Astrocyte (in vitro differentiated cells and primary cell): ENCODE measurements around the gene NOB1. TPM values are rescaled to one million over a fixed set of nuclear protein-coding genes. Genes with fewer than 3 reads are reported as not detected.

Experiments
- DNase-seq: peaks from one replicate; pipeline ENCODE4 v3.0.0-alpha.2; 2010; ENCODE audit warnings: low read depth
- FAIRE-seq: peaks from 2 replicates; lab custom pipeline; 2011; peaks lifted over from hg19 to GRCh38; lab: Jason Lieb, UNC
- H2AFZ ChIP-seq: 2 replicates; pipeline ENCODE4 v1.6.0; 2012; ENCODE audit warnings: low read depth, low read length, inconsistent platforms
- H3K27ac ChIP-seq: 2 replicates; pipeline ENCODE4 v1.5.1; 2011; ENCODE audit warnings: low read depth, low read length, inconsistent platforms
- H3K27me3 ChIP-seq: 2 replicates; pipeline ENCODE4 v1.6.0; 2011; ENCODE audit warnings: low read length, inconsistent platforms; ENCODE audit not compliant: insufficient read depth
- H3K36me3 ChIP-seq: 2 replicates; pipeline ENCODE4 v1.5.1; 2011; ENCODE audit warnings: low read length, inconsistent platforms; ENCODE audit not compliant: insufficient read depth
- H3K4me1 ChIP-seq: 2 replicates; pipeline ENCODE4 v1.5.1; 2011; ENCODE audit warnings: low read length, inconsistent platforms; ENCODE audit not compliant: insufficient read depth
- H3K4me2 ChIP-seq: 2 replicates; pipeline ENCODE4 v1.6.0; 2012; ENCODE audit warnings: low read length, inconsistent platforms
- H3K4me3 ChIP-seq: 2 replicates; pipeline ENCODE4 v1.5.1; 2011; ENCODE audit warnings: low read depth, mild to moderate bottlenecking, low read length, inconsistent platforms; ENCODE audit not compliant: insufficient read depth
- H3K79me2 ChIP-seq: 2 replicates; pipeline ENCODE4 v1.6.0; 2012; ENCODE audit warnings: mild to moderate bottlenecking, low read length, inconsistent platforms; ENCODE audit not compliant: insufficient read depth
- H3K9ac ChIP-seq: 2 replicates; pipeline ENCODE4 v1.6.0; 2012; ENCODE audit warnings: mild to moderate bottlenecking, low read length, inconsistent platforms
- H3K9me3 ChIP-seq: 2 replicates; pipeline ENCODE4 v1.5.1; 2012; ENCODE audit warnings: low read depth, mild to moderate bottlenecking, low read length, inconsistent platforms; ENCODE audit not compliant: insufficient read depth
- H4K20me1 ChIP-seq: 2 replicates; pipeline ENCODE4 v1.6.0; 2012; ENCODE audit warnings: low read length, inconsistent platforms; ENCODE audit not compliant: insufficient read depth
- H3K27ac Mint-ChIP-seq: one replicate; pipeline ENCODE4 v1.8.0; 2021; ENCODE audit warnings: mild to moderate bottlenecking, mixed read lengths; ENCODE audit not compliant: unreplicated experiment
- H3K27me3 Mint-ChIP-seq: one replicate; pipeline ENCODE4 v1.8.0; 2021; ENCODE audit warnings: low read depth, mixed read lengths; ENCODE audit not compliant: unreplicated experiment
- H3K36me3 Mint-ChIP-seq: one replicate; pipeline ENCODE4 v1.8.0; 2021; ENCODE audit warnings: low read depth, mixed read lengths; ENCODE audit not compliant: unreplicated experiment
- H3K4me1 Mint-ChIP-seq: one replicate; pipeline ENCODE4 v1.8.0; 2021; ENCODE audit warnings: low read depth, mixed read lengths; ENCODE audit not compliant: unreplicated experiment
- H3K4me3 Mint-ChIP-seq: one replicate; pipeline ENCODE4 v1.8.0; 2021; ENCODE audit warnings: mild to moderate bottlenecking, moderate library complexity, mixed read lengths; ENCODE audit not compliant: unreplicated experiment
- H3K9me3 Mint-ChIP-seq: one replicate; pipeline ENCODE4 v1.8.0; 2021; ENCODE audit warnings: mild to moderate bottlenecking, mixed read lengths; ENCODE audit not compliant: unreplicated experiment
- CTCF ChIP-seq: IDR thresholded peaks from 2 replicates; pipeline ENCODE4 v1.5.1; 2011; ENCODE audit warnings: low read depth, mild to moderate bottlenecking, inconsistent platforms, low read length, moderate library complexity; ENCODE audit not compliant: insufficient read depth
- EZH2 ChIP-seq: IDR thresholded peaks from 2 replicates; pipeline ENCODE4 v1.6.1; 2012; ENCODE audit warnings: mild to moderate bottlenecking, low read length, inconsistent platforms; ENCODE audit not compliant: insufficient read depth
- total RNA-seq: library from RNA; stranded (reverse); gene quantifications from 2 replicates; pipeline ENCODE4 v1.2.1, GENCODE V29; 2021

NOB1 gene
- total RNA-seq, 1 donor from 2014 or later, result 46.0 TPM

GRCh38 chr16:69744363-69745231 lies 10.1 kb downstream of the NOB1 start:
- Mint-ChIP-seq H3K27me3 (no peaks in the 10 kb centered on the region), H3K27ac (peak overlapping the region; percentile 41), H3K4me1 (peaks cover 6% of the 10 kb centered on the region), H3K9me3 (no peaks in the 10 kb centered on the region), H3K36me3 (peaks cover 35% of the 10 kb centered on the region), H3K4me3 (no peak overlapping the region)
- peaks cover 69% of the 10 kb centered on the region for H3K36me3 ChIP-seq
- H3K9ac ChIP-seq, result no peak overlapping the region
- H3K4me2 ChIP-seq, result no peak overlapping the region
- H3K4me3 ChIP-seq, result no peak overlapping the region
- peaks cover 33% of the 10 kb centered on the region for H3K79me2 ChIP-seq
- DNase-seq (no peak), FAIRE-seq (no peak)
- no peak for TF ChIP-seq CTCF
- no peak for TF ChIP-seq EZH2
- H3K4me1 ChIP-seq, result peaks cover 5% of the 10 kb centered on the region
- H2AFZ ChIP-seq, result no peak overlapping the region
- peaks cover 50% of the 10 kb centered on the region for H4K20me1 ChIP-seq
- H3K9me3 ChIP-seq, result no peaks in the 10 kb centered on the region
- H3K27me3 ChIP-seq, result no peaks in the 10 kb centered on the region
- no peak overlapping the region for H3K27ac ChIP-seq

- TF ChIP-seq CTCF (no peak), EZH2 (no peak)
- Mint-ChIP-seq H3K36me3 (peaks cover 28% of the 10 kb centered on the region), H3K27me3 (no peaks in the 10 kb centered on the region), H3K4me3 (no peak overlapping the region), H3K27ac (peak overlapping the region; percentile 41), H3K4me1 (peaks cover 6% of the 10 kb centered on the region), H3K9me3 (no peaks in the 10 kb centered on the region)
- H4K20me1 ChIP-seq, result peaks cover 43% of the 10 kb centered on the region
- H3K4me2 ChIP-seq, result no peak overlapping the region
- H3K4me3 ChIP-seq, result no peak overlapping the region
- peaks cover 5% of the 10 kb centered on the region for H3K4me1 ChIP-seq
- H3K27ac ChIP-seq, result no peak overlapping the region
- no peak overlapping the region for H3K9ac ChIP-seq
- H3K27me3 ChIP-seq, result no peaks in the 10 kb centered on the region
- H3K9me3 ChIP-seq, result no peaks in the 10 kb centered on the region
- FAIRE-seq, result no peak
- no peak for DNase-seq
- peaks cover 23% of the 10 kb centered on the region for H3K79me2 ChIP-seq
- peaks cover 48% of the 10 kb centered on the region for H3K36me3 ChIP-seq
- no peak overlapping the region for H2AFZ ChIP-seq
These were observed 12.5 kb downstream of the NOB1 start for GRCh38 chr16:69741951-69742904.
